Mammary epithelial cell (primary cell): Measurements from ENCODE around the gene HFM1.

ENCODE experiments used
- EZH2 ChIP-seq: IDR thresholded peaks from 2 replicates; pipeline ENCODE4 v1.6.1; 2012; ENCODE audit warnings: low read length, inconsistent platforms, borderline replicate concordance
- TF ChIP-seq, protein P1 (sequence below), 2 donors: IDR thresholded peaks in 1 of 2; conservative IDR thresholded peaks in 1 of 2; 2 replicates each; pipeline ENCODE4 v1.5.1; 2011 to 2012; ENCODE audit warnings: inconsistent platforms in 2 of 2, low read length in 2 of 2, mild to moderate bottlenecking in 2 of 2, control low read depth in 1 of 2, low read depth in 1 of 2; ENCODE audit not compliant: insufficient read depth in 1 of 2; ENCODE audit errors: extremely low read depth in 1 of 2

DNA sequence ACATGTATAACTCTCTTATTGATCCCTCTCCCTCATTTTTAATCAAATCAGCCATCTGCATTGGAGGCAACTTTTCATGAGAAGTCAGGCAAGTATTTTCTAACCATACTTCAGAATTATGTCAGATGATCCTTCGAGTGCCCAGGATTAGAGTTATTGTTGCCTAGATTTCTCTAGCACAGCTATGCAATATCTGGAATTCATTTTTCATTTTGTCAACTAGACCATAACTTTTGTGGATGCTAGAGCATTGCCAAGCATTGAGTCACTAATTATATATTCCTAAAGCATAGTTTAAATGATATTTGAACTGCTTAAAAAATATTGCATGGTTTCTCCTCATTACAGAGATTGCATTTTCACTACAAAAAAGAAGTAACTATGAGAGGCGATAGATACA lies 21.2 kb downstream of the HFM1 start:
- TF ChIP-seq, protein P1, sequence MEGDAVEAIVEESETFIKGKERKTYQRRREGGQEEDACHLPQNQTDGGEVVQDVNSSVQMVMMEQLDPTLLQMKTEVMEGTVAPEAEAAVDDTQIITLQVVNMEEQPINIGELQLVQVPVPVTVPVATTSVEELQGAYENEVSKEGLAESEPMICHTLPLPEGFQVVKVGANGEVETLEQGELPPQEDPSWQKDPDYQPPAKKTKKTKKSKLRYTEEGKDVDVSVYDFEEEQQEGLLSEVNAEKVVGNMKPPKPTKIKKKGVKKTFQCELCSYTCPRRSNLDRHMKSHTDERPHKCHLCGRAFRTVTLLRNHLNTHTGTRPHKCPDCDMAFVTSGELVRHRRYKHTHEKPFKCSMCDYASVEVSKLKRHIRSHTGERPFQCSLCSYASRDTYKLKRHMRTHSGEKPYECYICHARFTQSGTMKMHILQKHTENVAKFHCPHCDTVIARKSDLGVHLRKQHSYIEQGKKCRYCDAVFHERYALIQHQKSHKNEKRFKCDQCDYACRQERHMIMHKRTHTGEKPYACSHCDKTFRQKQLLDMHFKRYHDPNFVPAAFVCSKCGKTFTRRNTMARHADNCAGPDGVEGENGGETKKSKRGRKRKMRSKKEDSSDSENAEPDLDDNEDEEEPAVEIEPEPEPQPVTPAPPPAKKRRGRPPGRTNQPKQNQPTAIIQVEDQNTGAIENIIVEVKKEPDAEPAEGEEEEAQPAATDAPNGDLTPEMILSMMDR (conservative IDR thresholded peaks at IDR 0.05 in 1 of 2, IDR thresholded peaks at IDR 0.05 in 1 of 2; ENCODE audit: extremely low read depth in 1 of 2, insufficient read depth in 1 of 2, low read depth in 1 of 2, low read length in 2 of 2): no peak
- no peak for TF ChIP-seq EZH2
